DMS 273 (cell line): ENCODE measurements around the gene CDC123.
"Not testable (repeated sequence)": the region's sequence is repeated elsewhere in the genome, so short reads cannot be mapped to it uniquely, and the experiment has no call there.

Experiments used
- DNase-seq: peaks from one replicate; lab custom pipeline; 2025; ENCODE audit not compliant: unreplicated experiment; lab: John Stamatoyannopoulos, UW

CDC123 gene

GRCh38 chr10:12287772-12288171 is 91.8 kb downstream of the CDC123 start:
- no peak for DNase-seq

- DNase-seq = not testable (repeated sequence)
Observed at GRCh38 chr10:12297784-12298183, 101.8 kb downstream of the CDC123 start.

- no peak for DNase-seq
Observed at GRCh38 chr10:12299222-12299965, 103.4 kb downstream of the CDC123 start.
